ENCODE results near the gene LDOC1.
"Not testable (repeated sequence)": the region's sequence is repeated elsewhere in the genome, so short reads cannot be mapped to it uniquely, and the experiment has no call there.

LDOC1 gene

DNA sequence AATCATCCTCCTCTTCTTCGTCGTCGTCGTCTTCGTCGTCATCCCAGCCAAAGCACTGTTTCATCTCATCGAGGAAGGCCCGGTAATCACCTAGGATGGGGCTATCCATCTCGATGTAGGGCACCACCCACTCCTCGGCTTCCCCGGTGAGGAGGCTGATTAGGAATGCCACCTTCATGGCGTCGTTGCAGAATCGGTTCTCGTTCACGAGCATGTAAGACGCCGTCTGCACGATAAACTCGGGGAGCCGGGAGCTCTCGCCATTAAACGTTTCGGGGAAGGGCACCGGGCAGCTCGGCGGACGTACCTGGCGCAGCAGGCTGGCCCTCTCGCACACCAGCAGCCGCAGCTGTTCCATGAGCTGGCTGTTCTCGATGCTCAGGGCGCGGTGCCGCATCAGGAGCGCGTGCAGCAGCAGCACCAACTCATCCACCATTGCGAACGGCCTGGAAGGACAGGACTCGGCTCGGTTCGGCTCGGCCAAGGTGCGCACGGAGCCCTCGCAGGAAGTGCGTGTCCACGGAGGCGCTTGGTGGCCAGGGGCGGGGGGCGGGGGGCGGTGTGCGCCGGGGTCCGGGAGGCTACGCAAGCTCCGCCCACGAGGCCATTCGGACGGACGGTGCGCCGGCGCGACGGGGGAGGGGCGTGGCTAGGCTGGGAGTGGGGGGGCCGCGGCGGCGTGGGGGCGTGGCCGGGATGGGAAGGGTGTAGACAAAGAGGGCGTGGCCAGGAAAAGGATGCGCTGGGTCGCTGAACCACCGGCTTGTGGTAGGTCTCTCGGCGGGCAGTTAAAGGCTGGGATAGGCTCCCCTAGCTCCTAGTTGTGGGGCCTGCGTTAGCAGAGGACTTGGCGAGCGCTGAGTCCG is at the start of gene LDOC1:
Gene LDOC1 (minus strand): TSS at position 544 of the 866 bp plus-strand sequence. CDS start 108 bp downstream, at position 436.
- DNase-seq (ENCODE audit: low read depth, low spot score) = peak; percentile 89

DNA sequence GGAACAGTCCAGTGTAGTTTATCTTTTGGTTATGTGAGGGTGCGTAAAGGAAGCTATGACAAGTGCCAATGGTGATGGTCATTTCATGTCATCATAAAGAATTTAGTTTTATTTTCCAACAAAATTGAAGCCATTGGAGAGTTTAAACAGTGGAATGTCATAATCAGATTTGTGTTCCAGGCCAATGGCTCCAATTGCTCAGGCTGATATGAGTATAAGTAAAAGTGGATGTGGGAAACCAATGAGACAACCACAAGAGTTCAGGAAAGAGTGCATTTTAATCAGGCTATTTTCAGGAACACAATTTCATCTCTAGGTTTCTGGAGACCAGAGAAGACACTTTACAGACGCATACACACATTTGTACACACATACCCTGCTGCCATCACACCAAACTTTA is 44.7 kb upstream of the LDOC1 start:
- no peak for DNase-seq (ENCODE audit: low read depth, low spot score)

- no peak for DNase-seq (ENCODE audit: low read depth, low spot score)
Observed at GRCh38 chrX:141220342-141221008, 43.5 kb upstream of the LDOC1 start.

- no peak for DNase-seq (ENCODE audit: low read depth, low spot score)
Observed at GRCh38 chrX:141214196-141214595, 37.3 kb upstream of the LDOC1 start.

DNA sequence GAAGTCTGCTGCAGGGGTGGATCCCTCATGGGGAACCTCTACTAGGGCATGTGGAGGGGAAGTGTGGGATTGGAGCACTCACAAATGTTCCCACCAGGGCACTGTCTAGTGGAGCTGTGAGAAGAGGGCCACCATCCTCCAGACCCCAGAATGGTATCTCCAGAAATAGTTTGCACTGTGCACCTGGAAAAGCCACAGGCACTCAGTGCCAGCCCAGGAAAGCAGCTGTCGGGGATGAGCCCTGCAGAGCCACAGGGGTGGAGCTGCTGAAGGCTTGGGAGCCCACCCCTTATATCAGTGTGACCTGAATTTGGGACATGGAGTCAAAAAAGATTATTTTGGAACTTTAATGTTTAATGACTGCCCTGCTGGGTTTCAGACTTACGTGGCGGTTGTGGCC is 25.0 kb upstream of the LDOC1 start:
- no peak for DNase-seq (ENCODE audit: low read depth, low spot score)

DNA sequence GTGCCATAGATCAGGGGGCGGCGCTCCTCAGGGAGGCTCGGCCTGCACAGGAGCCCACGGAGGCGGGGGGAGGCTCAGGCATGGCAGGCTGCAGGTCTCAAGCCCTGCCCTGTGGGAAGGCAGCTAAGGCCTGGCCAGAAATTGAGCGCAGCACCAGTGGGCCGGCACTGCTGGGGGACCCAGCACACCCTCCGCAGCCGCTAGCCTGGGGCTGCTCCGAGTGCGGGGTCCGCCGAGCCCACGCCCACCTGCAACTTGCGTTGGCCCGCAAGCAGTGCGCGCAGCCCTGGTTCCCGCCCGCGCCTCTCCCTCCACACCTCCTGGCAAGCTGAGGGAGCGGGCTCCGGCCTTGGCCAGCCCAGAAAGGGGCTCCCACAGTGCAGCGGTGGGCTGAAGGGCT is 11.6 kb upstream of the LDOC1 start:
- DNase-seq (ENCODE audit: low read depth, low spot score) = not testable (repeated sequence)

GRCh38 chrX:141185366-141185765 is 8.4 kb upstream of the LDOC1 start:
- no peak for DNase-seq (ENCODE audit: low read depth, low spot score)

GRCh38 chrX:141183000-141183399 is 6.1 kb upstream of the LDOC1 start:
- DNase-seq (ENCODE audit: low read depth, low spot score) = no peak

DNA sequence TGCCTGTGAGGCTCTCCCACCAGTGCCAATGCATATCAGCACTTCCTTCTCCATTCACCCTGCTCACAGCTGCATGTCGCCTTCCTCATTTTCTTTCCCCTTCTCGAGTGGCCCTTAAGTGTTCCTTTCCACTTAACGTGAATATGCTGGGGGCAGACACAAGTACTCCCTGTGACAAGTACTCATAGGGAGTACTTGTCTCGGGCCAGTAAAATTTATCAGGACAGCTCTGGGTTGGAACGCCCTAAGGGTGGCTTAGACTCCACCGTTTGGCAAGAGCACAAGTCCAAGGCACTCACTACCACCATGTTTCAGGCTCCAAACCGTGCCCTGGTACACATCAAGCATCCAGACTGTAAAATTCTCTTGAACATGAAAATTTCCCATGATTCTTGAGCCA is 3.9 kb upstream of the LDOC1 start:
- DNase-seq (ENCODE audit: low read depth, low spot score) = no peak

DNA sequence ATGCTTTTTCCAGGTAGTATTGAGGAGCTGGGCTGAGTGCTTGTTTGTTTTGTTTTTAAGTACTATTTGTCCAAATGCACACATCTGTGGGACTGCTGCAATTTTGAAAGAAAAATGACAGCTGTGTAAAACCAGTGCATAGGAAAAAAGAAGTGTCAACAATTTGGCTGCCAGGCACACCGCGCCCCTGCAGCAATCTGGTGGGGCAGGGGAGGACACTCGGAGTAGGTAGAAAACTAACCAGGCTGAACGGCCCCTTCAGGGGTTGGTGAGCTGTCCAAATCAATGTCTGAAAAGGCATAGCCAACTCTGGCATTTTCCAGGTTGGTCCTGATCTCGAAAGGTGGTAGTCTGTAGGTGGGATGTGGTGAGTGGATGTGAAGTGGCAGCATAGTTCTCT is 1.1 kb downstream of the LDOC1 start:
- DNase-seq (ENCODE audit: low read depth, low spot score) = no peak

GRCh38 chrX:141164406-141164805 is 12.5 kb downstream of the LDOC1 start:
- DNase-seq (ENCODE audit: low read depth, low spot score) = no peak

DNA sequence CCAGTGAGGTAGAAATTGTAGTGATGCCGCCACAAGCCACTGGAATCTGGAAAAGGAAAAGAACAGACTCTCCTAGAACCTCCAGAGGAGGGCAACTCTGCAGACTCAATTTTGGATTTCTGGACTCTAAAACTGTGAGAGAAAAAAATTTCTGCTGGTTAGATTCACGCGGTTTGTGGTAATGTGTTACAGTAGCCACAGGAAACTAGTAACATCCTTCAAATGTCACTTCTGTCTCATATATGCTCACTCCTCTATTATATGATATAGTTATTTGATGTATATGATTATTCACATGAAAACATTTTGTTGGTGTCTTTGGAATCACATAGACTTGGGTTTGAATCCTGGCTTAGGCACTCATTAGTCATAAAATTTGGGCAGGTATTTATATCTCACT is 18.8 kb downstream of the LDOC1 start:
- no peak for DNase-seq (ENCODE audit: low read depth, low spot score)

GRCh38 chrX:141155231-141155630 is 21.7 kb downstream of the LDOC1 start:
- not testable (repeated sequence) for DNase-seq (ENCODE audit: low read depth, low spot score)

GRCh38 chrX:141142946-141143345 is 34.0 kb downstream of the LDOC1 start:
- no peak for DNase-seq (ENCODE audit: low read depth, low spot score)

DNA sequence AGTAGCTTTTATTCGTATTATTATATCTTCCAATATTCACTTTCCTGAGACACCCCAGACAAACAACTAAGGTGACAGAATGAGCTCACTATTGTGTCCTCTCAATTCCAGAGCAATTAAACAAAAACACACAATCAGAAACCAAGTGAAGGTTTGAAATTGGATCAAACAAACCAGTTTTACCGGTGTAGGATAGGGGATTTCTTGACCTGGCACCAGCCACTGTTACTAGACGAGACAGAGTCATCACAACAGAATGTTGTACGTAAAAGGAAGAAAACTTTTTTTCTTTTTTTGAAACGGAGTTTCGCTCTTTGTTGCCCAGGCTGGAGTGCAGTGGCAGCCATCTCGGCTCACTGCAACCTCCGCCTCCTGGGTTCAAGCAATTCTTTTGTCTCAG is 43.7 kb downstream of the LDOC1 start:
- no peak for DNase-seq (ENCODE audit: low read depth, low spot score)

GRCh38 chrX:141127146-141127545 is 49.8 kb downstream of the LDOC1 start:
- no peak for DNase-seq (ENCODE audit: low read depth, low spot score)
